Measurements from ENCODE around the gene CREB1.

CREB1 gene

GRCh38 chr2:207546822-207547221, 17.1 kb downstream of the CREB1 start:
- DNase-seq: no peak

- DNase-seq: no peak
Measured at GRCh38 chr2:207549145-207549544, 19.4 kb downstream of the CREB1 start.

GRCh38 chr2:207558079-207558491, 28.3 kb downstream of the CREB1 start:
- no peak for DNase-seq

- DNase-seq: no peak
Measured at GRCh38 chr2:207561386-207562080, 31.8 kb downstream of the CREB1 start.

- DNase-seq: no peak
Measured at GRCh38 chr2:207565736-207566500, 36.2 kb downstream of the CREB1 start.

- DNase-seq: no peak
Measured at GRCh38 chr2:207567671-207568070, 37.9 kb downstream of the CREB1 start.

GRCh38 chr2:207571370-207571769, 41.6 kb downstream of the CREB1 start:
- no peak for DNase-seq

- no peak for DNase-seq
Measured at GRCh38 chr2:207584952-207585351, 55.2 kb downstream of the CREB1 start.

- DNase-seq: no peak
Measured at GRCh38 chr2:207587305-207587704, 57.5 kb downstream of the CREB1 start.

- DNase-seq: no peak
Measured at GRCh38 chr2:207589143-207589542, 59.4 kb downstream of the CREB1 start.

GRCh38 chr2:207593277-207593676, 63.5 kb downstream of the CREB1 start:
- DNase-seq: no peak

GRCh38 chr2:207594264-207594663, 64.5 kb downstream of the CREB1 start:
- DNase-seq: no peak

GRCh38 chr2:207594731-207595130, 65.0 kb downstream of the CREB1 start:
- DNase-seq: no peak

- DNase-seq: no peak
Measured at GRCh38 chr2:207599636-207600035, 69.9 kb downstream of the CREB1 start.

- DNase-seq: no peak
Measured at GRCh38 chr2:207600231-207600630, 70.5 kb downstream of the CREB1 start.

GRCh38 chr2:207601774-207602173, 72.0 kb downstream of the CREB1 start:
- DNase-seq: no peak

- DNase-seq: no peak
Measured at GRCh38 chr2:207603486-207603885, 73.7 kb downstream of the CREB1 start.

GRCh38 chr2:207606399-207606798, 76.6 kb downstream of the CREB1 start:
- no peak for DNase-seq

- no peak for DNase-seq
Measured at GRCh38 chr2:207606829-207607228, 77.1 kb downstream of the CREB1 start.

- DNase-seq: no peak
Measured at GRCh38 chr2:207612714-207613113, 83.0 kb downstream of the CREB1 start.

- no peak for DNase-seq
Measured at GRCh38 chr2:207614824-207615223, 85.1 kb downstream of the CREB1 start.

- DNase-seq: no peak
Measured at GRCh38 chr2:207616185-207616584, 86.4 kb downstream of the CREB1 start.

GRCh38 chr2:207617011-207617671, 87.4 kb downstream of the CREB1 start:
- no peak for DNase-seq

- no peak for DNase-seq
Measured at GRCh38 chr2:207619764-207620203, 90.0 kb downstream of the CREB1 start.

Measured in midbrain (tissue), 1 donor.